Measurements from ENCODE around the gene TMEM132D.

GRCh38 chr12:129847063-129847462, 56.8 kb downstream of the TMEM132D start:
- TF ChIP-seq CTCF (IDR thresholded peaks at IDR 0.05) (no peak), MAX (CRISPR knock-in tag; IDR thresholded peaks at IDR 0.05) (no peak), ZBTB21 (CRISPR knock-in tag; IDR thresholded peaks at IDR 0.05; ENCODE audit: borderline replicate concordance) (no peak), NR2C2 (CRISPR knock-in tag; IDR thresholded peaks at IDR 0.05) (no peak), TEAD1 (CRISPR knock-in tag; IDR thresholded peaks at IDR 0.05) (no peak), CREM (CRISPR knock-in tag; IDR thresholded peaks at IDR 0.05) (no peak), ZNF423 (CRISPR knock-in tag; IDR thresholded peaks at IDR 0.05) (no peak), TCF7 (CRISPR knock-in tag; IDR thresholded peaks at IDR 0.05; ENCODE audit: low read depth) (no peak), E2F5 (CRISPR knock-in tag; IDR thresholded peaks at IDR 0.05) (no peak), CDX4 (CRISPR knock-in tag; IDR thresholded peaks at IDR 0.05; ENCODE audit: borderline replicate concordance) (no peak), HMGA2 (CRISPR knock-in tag; IDR thresholded peaks at IDR 0.05) (no peak), KAT7 (CRISPR knock-in tag; IDR thresholded peaks at IDR 0.05; ENCODE audit: borderline replicate concordance) (no peak), ATF6 (CRISPR knock-in tag; IDR thresholded peaks at IDR 0.05) (no peak)

Data from WTC11 (cell line).